Central memory CD8-positive, alpha-beta T cell (primary cell): ENCODE results near the gene UMPS.
"Not testable (repeated sequence)": the region's sequence is repeated elsewhere in the genome, so short reads cannot be mapped to it uniquely, and the experiment has no call there.

Experiments
- ATAC-seq: fragments of 150-1000 bp; cut with Tn5 transposase; replicated peaks from 2 replicates; pipeline ENCODE4 v1.10.0; 2022; ENCODE audit warnings: mild to moderate bottlenecking, moderate FRiP score, moderate number of reproducible peaks; ENCODE audit not compliant: poor library complexity, severe bottlenecking; ENCODE audit errors: extremely low read depth
- DNase-seq, 2 donors: peaks; one replicate each; pipeline ENCODE4 v3.0.0; 2021; ENCODE audit warnings: low spot score in 2 of 2
- H3K27ac Mint-ChIP-seq: one replicate; pipeline ENCODE4 v1.8.0; 2022; ENCODE audit warnings: low read depth, mild to moderate bottlenecking, moderate library complexity, mixed read lengths
- H3K27me3 Mint-ChIP-seq: one replicate; pipeline ENCODE4 v1.8.0; 2022; ENCODE audit warnings: mixed read lengths
- H3K36me3 Mint-ChIP-seq: one replicate; pipeline ENCODE4 v1.8.0; 2022; ENCODE audit warnings: mild to moderate bottlenecking, moderate library complexity, mixed read lengths; ENCODE audit not compliant: insufficient read depth
- H3K4me1 Mint-ChIP-seq: one replicate; pipeline ENCODE4 v1.8.0; 2022; ENCODE audit warnings: mixed read lengths
- H3K4me3 Mint-ChIP-seq: one replicate; pipeline ENCODE4 v1.8.0; 2022; ENCODE audit warnings: mild to moderate bottlenecking, moderate library complexity, mixed read lengths
- H3K9me3 Mint-ChIP-seq: one replicate; pipeline ENCODE4 v1.8.0; 2022; ENCODE audit warnings: mixed read lengths

UMPS gene

DNA sequence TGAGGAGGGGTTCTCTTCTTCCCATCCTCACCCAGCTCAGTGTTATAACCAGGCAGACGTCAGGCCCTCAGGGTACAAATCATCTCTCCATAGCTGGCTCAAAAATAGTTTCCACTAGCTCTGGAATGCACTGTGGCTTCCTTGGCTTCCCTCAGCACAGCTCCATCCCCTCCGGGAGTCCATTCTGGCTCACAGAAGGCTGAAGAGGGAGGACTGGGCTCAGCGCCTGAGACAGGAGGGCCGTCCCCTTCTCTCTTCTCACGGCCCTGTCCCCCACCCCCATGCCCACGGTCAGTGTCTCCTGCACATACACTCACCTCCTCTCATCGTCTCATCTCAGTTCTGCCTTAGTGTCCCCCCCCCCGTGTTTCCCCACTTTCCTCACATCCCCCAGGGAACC, 50.1 kb downstream of the UMPS start:
- DNase-seq (no peak), ATAC-seq (no peak)
- Mint-ChIP-seq H3K4me1 (peaks cover 6% of the 10 kb centered on the region), H3K27ac (no peak overlapping the region), H3K36me3 (no peaks in the 10 kb centered on the region), H3K9me3 (no peaks in the 10 kb centered on the region), H3K4me3 (no peak overlapping the region), H3K27me3 (peaks cover 18% of the 10 kb centered on the region)

DNA sequence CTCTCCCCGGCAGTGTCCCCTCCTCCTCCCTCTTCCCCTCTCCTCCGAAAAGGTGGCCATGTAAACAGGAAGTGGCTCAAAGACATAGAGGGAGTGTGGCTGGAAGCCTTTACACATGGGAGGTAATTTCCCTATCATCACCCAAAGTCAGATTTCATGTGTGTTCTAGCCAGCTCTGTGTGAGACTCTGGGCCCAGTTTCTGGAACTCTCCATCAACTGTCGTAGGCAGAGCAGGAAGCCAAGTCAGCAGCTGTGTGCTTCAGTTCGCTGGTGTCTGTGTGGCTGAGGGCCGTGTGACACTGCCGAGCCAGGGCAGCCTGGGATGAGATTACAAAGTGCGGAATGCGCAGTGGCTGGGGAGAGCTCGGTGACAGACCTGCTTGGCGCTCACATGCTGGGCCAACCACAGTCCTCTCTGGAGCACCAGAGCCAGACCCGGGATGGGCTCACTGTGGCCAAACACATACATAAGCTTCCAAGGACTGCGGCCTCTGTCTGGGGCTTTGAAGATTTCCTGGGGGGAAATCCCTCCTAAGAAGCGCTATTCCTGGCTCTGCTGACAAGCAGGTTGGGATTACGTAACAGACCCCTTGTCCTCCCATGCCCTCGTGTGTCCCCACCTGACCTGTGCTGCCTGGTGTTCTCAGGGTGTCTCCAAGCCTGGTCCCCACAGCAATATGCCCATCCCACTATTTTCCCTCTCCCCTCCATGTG, 50.7 kb downstream of the UMPS start:
- H3K4me3 Mint-ChIP-seq = no peak overlapping the region
- ATAC-seq = no peak
- peaks cover 18% of the 10 kb centered on the region for H3K27me3 Mint-ChIP-seq
- peaks cover 6% of the 10 kb centered on the region for H3K4me1 Mint-ChIP-seq
- no peaks in the 10 kb centered on the region for H3K9me3 Mint-ChIP-seq
- no peaks in the 10 kb centered on the region for H3K36me3 Mint-ChIP-seq
- no peak for DNase-seq
- H3K27ac Mint-ChIP-seq = no peak overlapping the region

DNA sequence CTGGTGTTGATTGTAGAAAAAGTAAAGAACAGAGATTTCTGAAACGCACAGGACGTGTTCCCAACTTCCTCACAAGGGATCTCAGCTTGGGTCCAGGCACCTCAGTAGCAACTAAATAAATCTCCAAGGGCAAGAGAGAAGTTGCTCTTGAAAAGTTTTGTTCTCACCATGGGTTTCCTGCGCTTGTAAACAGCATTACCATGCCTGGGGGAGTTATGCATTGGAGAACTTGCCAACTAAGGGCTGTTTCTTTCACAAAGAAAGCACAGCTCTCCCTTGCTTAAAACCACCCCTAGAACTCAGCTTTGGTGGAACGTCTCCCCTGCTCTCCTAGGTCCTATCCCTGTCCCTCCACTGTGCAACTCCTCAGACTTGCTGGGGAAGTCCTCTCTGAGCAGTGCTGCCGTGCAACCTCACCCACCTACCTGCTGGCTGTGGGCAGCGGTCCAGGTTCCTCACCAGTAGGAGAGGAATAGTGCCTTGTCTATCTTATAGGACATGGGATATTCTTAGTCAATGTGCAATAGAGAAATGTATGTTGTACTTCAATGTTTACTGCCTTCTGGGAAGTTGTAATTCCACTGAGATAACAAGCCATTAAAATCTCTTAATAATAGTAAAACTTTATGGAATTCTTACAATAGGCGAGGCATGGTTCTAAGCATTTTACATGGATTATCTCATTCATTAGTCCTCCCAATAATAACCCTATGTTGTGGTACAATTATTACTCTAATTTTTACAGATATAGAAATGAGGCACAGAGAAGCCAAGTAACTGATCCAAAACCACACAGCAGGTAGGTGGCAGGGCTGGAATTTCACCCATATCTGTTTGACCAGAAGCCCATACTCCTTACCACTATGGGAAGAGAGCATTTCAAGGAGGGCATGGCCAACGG, 51.5 kb downstream of the UMPS start:
- Mint-ChIP-seq H3K4me3 (no peak overlapping the region), H3K4me1 (peaks cover 6% of the 10 kb centered on the region), H3K27me3 (peaks cover 18% of the 10 kb centered on the region), H3K9me3 (no peaks in the 10 kb centered on the region), H3K36me3 (no peaks in the 10 kb centered on the region), H3K27ac (no peak overlapping the region)
- no peak for ATAC-seq
- no peak for DNase-seq

DNA sequence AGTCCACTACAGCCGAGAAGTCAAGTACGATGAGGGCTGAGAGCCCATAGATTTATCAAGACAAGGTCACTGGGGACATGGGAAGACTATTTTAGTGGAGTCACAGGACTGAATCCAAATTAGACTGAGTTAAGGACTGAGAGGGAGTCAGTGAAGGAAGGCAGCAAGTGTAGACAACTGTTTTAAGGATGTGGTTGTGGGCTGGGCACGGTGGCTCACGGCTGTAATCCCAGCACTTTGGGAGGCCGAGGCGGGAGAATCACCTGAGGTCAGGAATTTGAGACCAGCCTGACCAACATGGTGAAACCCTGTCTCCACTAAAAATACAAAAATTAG, 52.1 kb downstream of the UMPS start:
- not testable (repeated sequence) for H3K4me3 Mint-ChIP-seq, DNase-seq, H3K9me3 Mint-ChIP-seq, H3K4me1 Mint-ChIP-seq, H3K27ac Mint-ChIP-seq, H3K36me3 Mint-ChIP-seq, ATAC-seq
- peaks cover 18% of the 10 kb centered on the region for H3K27me3 Mint-ChIP-seq

DNA sequence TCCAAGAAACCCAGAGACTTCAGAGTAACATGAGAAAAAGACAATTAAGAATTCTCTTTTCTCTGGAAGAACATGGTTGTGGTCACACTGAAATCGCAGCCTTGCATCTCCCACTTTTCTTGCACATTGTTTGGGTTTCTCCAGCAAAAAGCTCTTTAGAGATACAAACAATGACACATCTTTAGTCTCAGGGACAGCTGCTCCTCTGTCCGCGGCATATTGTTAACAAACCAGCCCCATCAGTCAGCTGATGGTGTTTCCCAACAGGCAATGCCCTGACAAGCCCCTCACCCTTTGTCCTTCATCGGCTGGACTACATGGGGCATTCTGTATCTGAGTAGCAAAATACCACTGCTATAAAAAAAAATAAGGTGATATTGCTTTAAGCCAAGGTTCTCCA, 53.4 kb downstream of the UMPS start:
- H3K27me3 Mint-ChIP-seq = peaks cover 8% of the 10 kb centered on the region
- peaks cover 6% of the 10 kb centered on the region for H3K4me1 Mint-ChIP-seq
- H3K36me3 Mint-ChIP-seq = no peaks in the 10 kb centered on the region
- H3K9me3 Mint-ChIP-seq = no peaks in the 10 kb centered on the region
- H3K27ac Mint-ChIP-seq = no peak overlapping the region
- no peak for DNase-seq
- no peak overlapping the region for H3K4me3 Mint-ChIP-seq
- no peak for ATAC-seq

DNA sequence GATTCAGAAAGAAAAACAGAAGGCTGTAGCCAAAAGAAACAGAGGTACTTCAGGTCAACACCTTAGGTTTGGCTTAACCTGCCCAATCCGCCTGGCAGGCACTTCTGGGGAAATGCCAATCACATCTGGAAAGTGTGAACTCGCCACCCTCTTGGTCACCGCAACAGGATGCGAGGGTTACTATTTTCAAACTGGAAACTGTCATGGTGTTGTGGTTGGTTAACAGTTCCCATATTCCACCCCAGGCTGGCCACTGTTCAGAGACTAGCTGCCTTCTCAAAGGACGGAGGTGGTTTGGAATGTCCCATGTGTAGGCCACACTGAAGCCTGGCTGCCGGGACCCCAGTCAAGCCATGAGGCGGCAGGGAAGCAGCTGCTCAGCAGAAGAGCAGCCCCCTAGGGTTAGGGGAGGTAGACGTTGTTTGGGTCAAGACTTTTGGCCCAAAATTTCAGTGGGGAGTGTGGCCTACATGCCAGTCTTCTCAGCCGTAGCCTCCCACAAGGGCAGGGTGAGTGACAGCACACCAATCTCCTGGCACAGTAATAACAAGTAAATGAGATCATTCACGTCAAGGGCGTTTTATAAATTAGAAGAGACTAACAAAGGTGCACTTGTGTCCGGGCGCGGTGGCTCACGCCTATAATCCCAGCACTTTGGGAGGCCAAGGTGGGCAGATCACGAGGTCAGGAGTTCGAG, 54.6 kb downstream of the UMPS start:
- Mint-ChIP-seq H3K36me3 (no peaks in the 10 kb centered on the region), H3K27me3 (no peaks in the 10 kb centered on the region), H3K4me3 (no peak overlapping the region), H3K9me3 (no peaks in the 10 kb centered on the region), H3K4me1 (peaks cover 6% of the 10 kb centered on the region), H3K27ac (no peak overlapping the region)
- ATAC-seq (no peak), DNase-seq (no peak)

DNA sequence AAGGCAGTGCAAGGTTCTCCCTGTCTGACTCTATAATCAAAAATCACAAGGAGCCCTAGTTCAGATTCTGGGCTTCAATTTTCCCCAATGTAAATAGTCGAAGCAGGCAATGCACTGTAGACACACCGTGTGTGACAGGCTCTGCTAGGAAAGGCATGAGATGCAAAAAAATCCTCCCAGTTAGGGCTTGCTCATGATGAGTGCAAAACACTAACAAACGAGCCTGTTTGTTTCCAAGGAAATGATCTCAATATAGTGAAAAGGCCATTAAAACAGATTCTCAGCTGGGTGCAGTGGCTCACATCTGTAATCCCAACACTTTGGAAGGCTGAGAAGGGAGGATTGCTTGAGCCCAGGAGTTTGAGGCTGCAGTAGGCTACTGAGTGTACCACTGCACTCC, 55.7 kb downstream of the UMPS start:
- DNase-seq = no peak
- H3K4me3 Mint-ChIP-seq = no peak overlapping the region
- H3K9me3 Mint-ChIP-seq = no peaks in the 10 kb centered on the region
- no peak overlapping the region for H3K27ac Mint-ChIP-seq
- no peaks in the 10 kb centered on the region for H3K36me3 Mint-ChIP-seq
- ATAC-seq = no peak
- H3K27me3 Mint-ChIP-seq = no peaks in the 10 kb centered on the region
- peaks cover under 1% of the 10 kb centered on the region for H3K4me1 Mint-ChIP-seq

DNA sequence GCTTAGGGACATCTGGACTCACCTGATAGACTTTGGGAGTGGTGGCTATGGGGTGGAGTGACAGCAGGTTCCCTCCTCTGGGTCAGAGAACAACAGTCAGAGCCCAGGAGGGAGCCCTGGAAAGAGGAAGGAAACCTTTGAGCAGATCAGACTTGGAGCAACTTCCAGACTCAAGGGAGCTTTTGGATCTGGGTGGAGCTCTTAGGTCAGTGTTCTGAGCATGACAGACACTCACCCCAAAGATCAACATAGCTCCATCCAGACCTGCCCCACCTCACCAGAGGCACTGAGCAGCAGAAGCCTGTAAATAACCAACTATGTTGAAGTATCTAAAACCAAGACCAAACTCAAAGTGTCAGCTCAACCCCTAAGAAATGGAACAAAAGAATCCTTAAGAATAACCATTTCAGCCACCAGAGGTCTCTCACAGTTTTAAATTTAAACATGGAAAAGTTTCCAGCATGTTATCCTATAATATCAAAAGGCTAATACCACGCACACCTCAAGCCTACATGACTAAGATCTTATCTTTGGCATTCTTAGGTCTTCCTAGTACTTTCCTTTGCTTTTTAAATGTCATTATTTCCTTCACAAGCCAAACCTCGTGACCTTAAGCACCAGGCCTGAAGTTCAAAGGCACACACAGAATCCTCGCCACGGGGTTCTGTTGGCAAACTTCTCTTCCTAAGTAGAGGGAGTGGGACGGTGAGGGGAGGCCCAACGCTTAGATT, 56.4 kb downstream of the UMPS start:
- Mint-ChIP-seq H3K27me3 (no peaks in the 10 kb centered on the region), H3K9me3 (no peaks in the 10 kb centered on the region), H3K4me3 (no peak overlapping the region), H3K27ac (no peak overlapping the region), H3K4me1 (no peaks in the 10 kb centered on the region), H3K36me3 (no peaks in the 10 kb centered on the region)
- DNase-seq = no peak
- ATAC-seq = no peak

DNA sequence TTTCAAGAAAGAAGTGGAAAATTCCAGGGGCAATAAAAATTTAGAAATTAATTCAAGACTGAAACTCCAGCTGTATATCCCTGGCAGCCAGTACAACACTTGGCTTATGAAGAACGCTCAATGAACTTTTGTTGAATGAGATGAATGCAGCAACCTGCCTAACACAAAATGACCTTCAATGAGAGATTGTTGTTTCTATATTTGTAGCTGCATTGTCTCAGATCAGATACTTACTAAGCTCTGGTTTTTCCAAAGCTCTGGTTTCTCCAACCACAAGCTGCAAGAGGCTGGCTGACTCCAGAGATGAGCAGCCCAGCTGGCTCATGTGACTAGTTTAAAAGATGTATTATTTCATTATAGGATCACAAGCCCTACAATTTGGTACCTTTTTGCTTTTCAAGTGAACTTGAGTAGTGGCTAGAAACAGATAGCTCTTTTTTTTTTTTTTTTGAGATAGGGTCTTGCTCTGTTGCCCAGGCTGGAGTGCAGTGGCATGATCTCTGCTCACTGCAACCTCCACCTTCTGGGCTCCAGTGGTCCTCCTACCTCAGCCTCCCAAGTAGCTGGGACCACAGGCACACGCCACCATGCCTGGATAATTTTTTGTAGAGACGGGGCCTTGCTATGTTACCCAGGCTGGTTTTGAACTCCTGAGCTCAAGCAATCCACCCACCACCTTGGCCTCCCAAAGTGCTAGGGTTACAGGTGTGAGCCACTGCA, 57.4 kb downstream of the UMPS start:
- Mint-ChIP-seq H3K36me3 (no peaks in the 10 kb centered on the region), H3K4me3 (no peak overlapping the region), H3K4me1 (no peaks in the 10 kb centered on the region), H3K27ac (no peak overlapping the region), H3K9me3 (no peaks in the 10 kb centered on the region), H3K27me3 (no peaks in the 10 kb centered on the region)
- DNase-seq (no peak), ATAC-seq (no peak)

DNA sequence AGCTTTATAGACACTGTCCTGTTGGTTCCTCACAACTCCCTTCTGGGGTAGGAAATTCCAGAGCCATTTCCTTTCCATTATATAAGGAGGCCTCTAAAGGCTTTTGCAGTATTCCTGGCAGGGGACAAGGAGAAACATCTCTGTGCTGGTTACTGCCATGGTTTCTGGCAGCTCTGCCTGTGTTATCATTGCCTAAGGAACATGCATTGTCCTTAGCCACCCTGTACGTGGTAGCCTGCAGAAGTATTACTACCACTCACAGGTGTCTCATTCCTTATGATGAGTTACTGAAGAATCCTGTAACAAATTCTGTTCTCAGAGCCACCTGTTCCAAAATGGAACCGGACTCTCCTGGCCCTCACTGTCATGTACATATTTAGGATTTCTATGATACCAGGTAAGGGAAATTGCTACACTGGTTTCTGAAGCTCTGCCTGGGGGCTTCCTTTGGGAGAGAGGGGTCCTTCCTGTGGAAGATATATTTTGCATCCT, 58.0 kb downstream of the UMPS start:
- Mint-ChIP-seq H3K4me1 (no peaks in the 10 kb centered on the region), H3K36me3 (no peaks in the 10 kb centered on the region), H3K9me3 (no peaks in the 10 kb centered on the region), H3K4me3 (no peak overlapping the region), H3K27me3 (no peaks in the 10 kb centered on the region), H3K27ac (no peak overlapping the region)
- DNase-seq = no peak
- no peak for ATAC-seq

DNA sequence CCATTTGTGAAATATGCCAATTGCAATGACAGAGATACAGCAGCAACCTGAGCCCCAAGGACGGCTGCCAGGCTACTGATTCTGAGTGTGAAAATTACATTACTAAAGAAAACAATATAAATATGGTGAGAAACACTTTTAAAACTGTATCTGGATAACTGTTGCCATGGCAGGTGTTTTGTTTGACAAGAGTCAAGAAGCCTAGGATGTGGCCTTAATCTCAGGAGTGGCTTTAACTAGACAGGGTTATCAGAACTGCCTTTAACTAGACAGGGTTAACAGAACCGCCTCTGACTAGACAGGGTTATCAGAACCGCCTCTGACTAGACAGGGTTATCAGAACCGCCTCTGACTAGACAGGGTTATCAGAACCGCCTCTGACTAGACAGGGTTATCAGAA, 58.9 kb downstream of the UMPS start:
- H3K27ac Mint-ChIP-seq, H3K4me1 Mint-ChIP-seq, DNase-seq, H3K4me3 Mint-ChIP-seq, ATAC-seq, H3K27me3 Mint-ChIP-seq, H3K36me3 Mint-ChIP-seq, H3K9me3 Mint-ChIP-seq: not testable (repeated sequence)

DNA sequence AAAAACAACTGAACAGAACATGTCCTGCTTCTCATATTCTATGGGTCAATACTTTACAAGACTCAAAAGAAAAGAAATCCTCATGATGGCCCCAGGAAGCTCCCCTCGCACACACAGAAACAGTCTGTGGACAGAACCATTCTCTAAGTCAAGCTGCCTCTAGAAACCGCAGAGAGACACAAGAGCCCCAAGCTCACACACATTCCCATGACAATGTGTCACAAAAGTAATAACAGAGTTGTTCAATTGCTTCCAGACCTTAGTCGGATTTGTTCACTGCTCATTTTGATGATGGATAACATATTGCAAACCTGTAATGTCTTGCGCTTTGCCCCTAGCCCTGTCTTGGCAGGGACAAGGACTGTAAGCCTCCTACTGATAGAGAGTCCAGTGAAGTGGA, 60.9 kb downstream of the UMPS start:
- Mint-ChIP-seq H3K4me3 (no peak overlapping the region), H3K4me1 (no peaks in the 10 kb centered on the region), H3K36me3 (no peaks in the 10 kb centered on the region), H3K9me3 (no peaks in the 10 kb centered on the region), H3K27me3 (no peaks in the 10 kb centered on the region), H3K27ac (no peak overlapping the region)
- no peak for ATAC-seq
- DNase-seq = no peak
